Activated CD4-positive, alpha-beta T cell treated with anti-CD3 and anti-CD28 coated beads, Interleukin-2, amount 10 ng/mL, durations not matched to agents 7 days and 5 days (primary cell): Measurements from ENCODE around the gene KY. TPM values are rescaled to one million over a fixed set of nuclear protein-coding genes. Genes with fewer than 3 reads are reported as not detected.

Experiments used
- CTCF ChIA-PET: fragments of 350-600 bp; sonication (Branson Sonifier 250); formaldehyde crosslinking; loops from one replicate; lab custom pipeline; 2021; ENCODE audit warnings: antibody characterized with exemption; lab: Charles Lee
- POLR2A ChIA-PET: fragments of 350-600 bp; sonication (Branson Sonifier 250); formaldehyde crosslinking; loops from one replicate; lab custom pipeline; 2021; ENCODE audit warnings: antibody characterized with exemption; lab: Charles Lee
- DNase-seq: peaks from one replicate; pipeline ENCODE4 v3.0.0-alpha.2; 2020
- H3K27ac Mint-ChIP-seq: one replicate; pipeline ENCODE4 v1.8.0; 2021; ENCODE audit warnings: mild to moderate bottlenecking, moderate library complexity, mixed read lengths
- H3K27me3 Mint-ChIP-seq: one replicate; pipeline ENCODE4 v1.8.0; 2021; ENCODE audit warnings: mixed read lengths
- H3K36me3 Mint-ChIP-seq: one replicate; pipeline ENCODE4 v1.8.0; 2021; ENCODE audit warnings: low read depth, mixed read lengths
- H3K4me1 Mint-ChIP-seq: one replicate; pipeline ENCODE4 v1.8.0; 2021; ENCODE audit warnings: mixed read lengths
- H3K4me3 Mint-ChIP-seq: one replicate; pipeline ENCODE4 v1.8.0; 2021; ENCODE audit warnings: mild to moderate bottlenecking, moderate library complexity, mixed read lengths
- H3K9me3 Mint-ChIP-seq: one replicate; pipeline ENCODE4 v1.8.0; 2021; ENCODE audit warnings: mixed read lengths
- total RNA-seq, 2 experiments: library from RNA; stranded (reverse); gene quantifications; one replicate each; pipeline ENCODE4 v1.2.3, GENCODE V29; 2021

KY gene
- total RNA-seq, 2 experiments from 2014 or later = not detected

DNA sequence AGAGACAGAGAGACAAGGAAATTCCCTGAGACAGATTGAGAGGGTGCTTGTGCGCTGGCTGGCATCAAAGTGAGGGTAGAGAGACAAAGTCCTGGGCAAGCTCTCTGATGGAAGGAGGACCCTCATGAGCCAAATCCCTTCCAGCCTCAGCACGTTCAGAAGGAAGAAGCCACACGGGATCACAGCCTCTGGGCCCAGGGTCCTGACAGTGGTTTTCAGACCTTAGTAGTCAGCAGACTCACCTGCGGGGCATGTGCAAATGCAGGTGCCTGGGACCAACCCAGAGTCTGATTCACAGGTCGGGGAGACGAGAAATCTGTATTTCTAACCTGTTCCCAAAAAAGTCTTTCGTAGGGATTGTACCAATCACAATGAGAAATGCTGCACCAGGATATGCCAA is 15.2 kb upstream of the KY start:
- Mint-ChIP-seq H3K4me3 (no peak overlapping the region), H3K27ac (no peak overlapping the region), H3K9me3 (no peaks in the 10 kb centered on the region), H3K4me1 (no peaks in the 10 kb centered on the region), H3K27me3 (no peaks in the 10 kb centered on the region), H3K36me3 (no peaks in the 10 kb centered on the region)
- ChIA-PET POLR2A (no interaction called here), CTCF (no interaction called here)
- DNase-seq = no peak

GRCh38 chr3:134665243-134665642 is 14.4 kb upstream of the KY start:
- Mint-ChIP-seq H3K4me3 (no peak overlapping the region), H3K9me3 (no peaks in the 10 kb centered on the region), H3K27ac (no peak overlapping the region), H3K27me3 (no peaks in the 10 kb centered on the region), H3K4me1 (no peaks in the 10 kb centered on the region), H3K36me3 (no peaks in the 10 kb centered on the region)
- DNase-seq = no peak
- POLR2A ChIA-PET = no interaction called here
- CTCF ChIA-PET = no interaction called here

DNA sequence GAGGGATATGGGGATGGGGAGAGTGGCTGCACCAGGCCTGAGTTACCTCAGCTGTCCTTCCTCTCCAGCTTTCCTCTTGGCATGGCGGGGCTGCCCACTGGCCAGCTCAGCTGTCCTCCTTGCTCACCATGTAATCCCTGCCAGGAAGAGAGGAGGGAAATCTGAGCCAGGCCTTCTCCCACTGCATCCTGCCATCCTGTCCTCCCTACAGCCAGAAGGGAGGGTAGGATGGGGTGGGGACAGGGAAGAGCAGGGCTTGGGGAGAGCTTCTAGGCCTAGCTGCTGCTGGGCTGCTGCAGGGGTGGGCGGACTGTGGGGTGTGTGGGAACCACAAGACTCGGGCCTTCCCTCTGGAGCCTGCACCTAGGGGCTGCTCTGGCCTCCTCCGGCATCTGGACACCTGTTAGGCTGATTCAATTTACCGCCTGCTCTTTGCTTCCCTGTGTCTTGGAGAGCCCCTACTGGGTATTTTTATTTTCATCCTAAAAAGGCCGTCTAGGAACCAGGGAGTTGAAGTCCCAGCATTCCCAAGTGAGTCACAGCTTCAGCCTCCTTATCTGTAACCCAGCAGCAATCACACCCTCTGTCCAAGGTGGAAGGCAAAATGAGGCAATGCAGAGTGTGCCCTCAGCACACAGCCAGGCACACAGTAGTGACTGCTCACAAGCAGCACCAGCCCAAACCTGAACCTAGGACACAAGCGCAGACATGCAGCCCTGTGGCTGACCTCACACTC is 13.1 kb upstream of the KY start:
- no peak for DNase-seq
- ChIA-PET POLR2A (no interaction called here), CTCF (no interaction called here)
- Mint-ChIP-seq H3K4me3 (no peak overlapping the region), H3K4me1 (no peaks in the 10 kb centered on the region), H3K36me3 (no peaks in the 10 kb centered on the region), H3K9me3 (no peaks in the 10 kb centered on the region), H3K27me3 (no peaks in the 10 kb centered on the region), H3K27ac (no peak overlapping the region)

DNA sequence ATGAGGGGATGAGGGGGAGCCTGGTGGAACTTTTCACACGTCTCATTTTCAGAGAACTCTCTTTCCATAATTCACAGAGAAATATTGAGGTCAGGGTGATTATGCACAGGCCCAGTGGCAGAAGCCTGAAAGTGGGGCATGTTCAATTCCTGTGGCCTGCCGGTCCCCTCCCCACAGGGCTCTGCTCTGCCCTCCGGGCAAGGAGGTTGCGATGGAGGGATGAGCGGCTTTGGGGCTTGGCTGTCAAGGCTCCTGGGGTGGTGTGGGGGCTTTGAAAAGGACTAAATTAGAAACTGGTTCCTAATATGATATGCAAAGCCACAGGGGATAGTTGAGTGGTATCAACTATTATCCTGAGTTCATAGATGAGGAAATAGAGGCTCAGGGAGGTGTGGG is 9.2 kb upstream of the KY start:
- CTCF ChIA-PET = no interaction called here
- Mint-ChIP-seq H3K9me3 (no peaks in the 10 kb centered on the region), H3K4me1 (no peaks in the 10 kb centered on the region), H3K27me3 (no peaks in the 10 kb centered on the region), H3K27ac (no peak overlapping the region), H3K4me3 (no peak overlapping the region), H3K36me3 (no peaks in the 10 kb centered on the region)
- no peak for DNase-seq
- POLR2A ChIA-PET = no interaction called here

- POLR2A ChIA-PET = no interaction called here
- DNase-seq = no peak
- CTCF ChIA-PET = no interaction called here
- no peaks in the 10 kb centered on the region for H3K36me3 Mint-ChIP-seq
- H3K9me3 Mint-ChIP-seq = no peaks in the 10 kb centered on the region
- H3K27me3 Mint-ChIP-seq = no peaks in the 10 kb centered on the region
- H3K4me3 Mint-ChIP-seq = no peak overlapping the region
- no peak overlapping the region for H3K27ac Mint-ChIP-seq
- no peaks in the 10 kb centered on the region for H3K4me1 Mint-ChIP-seq
Observed at GRCh38 chr3:134659391-134660045, 8.7 kb upstream of the KY start.

DNA sequence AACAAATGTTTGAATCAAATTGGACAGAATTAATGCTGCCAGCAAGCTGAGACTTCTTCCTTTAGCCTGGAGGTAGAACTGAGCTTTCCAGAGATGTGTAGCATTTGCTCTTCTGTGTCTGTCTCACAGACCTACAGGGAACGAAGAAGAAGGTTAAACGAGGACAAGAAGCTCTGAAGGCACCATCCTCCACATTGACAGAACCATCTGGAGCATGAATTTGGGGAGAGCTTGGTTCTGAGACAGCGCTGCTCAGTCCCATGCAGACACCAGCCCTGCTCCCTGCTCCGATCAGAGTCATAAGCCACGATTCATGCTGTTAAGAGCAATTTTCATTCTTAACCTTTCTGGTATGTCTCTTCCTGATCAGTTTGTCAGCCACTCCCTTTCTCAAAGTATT is 7.7 kb upstream of the KY start:
- Mint-ChIP-seq H3K36me3 (no peaks in the 10 kb centered on the region), H3K4me1 (no peaks in the 10 kb centered on the region), H3K4me3 (no peak overlapping the region), H3K9me3 (no peaks in the 10 kb centered on the region), H3K27ac (no peak overlapping the region), H3K27me3 (no peaks in the 10 kb centered on the region)
- ChIA-PET POLR2A (no interaction called here), CTCF (no interaction called here)
- no peak for DNase-seq

GRCh38 chr3:134656211-134656800 is 5.5 kb upstream of the KY start:
- Mint-ChIP-seq H3K9me3 (no peaks in the 10 kb centered on the region), H3K36me3 (no peaks in the 10 kb centered on the region), H3K4me1 (no peaks in the 10 kb centered on the region), H3K27ac (no peak overlapping the region), H3K4me3 (no peak overlapping the region), H3K27me3 (peaks cover 10% of the 10 kb centered on the region)
- no peak for DNase-seq
- POLR2A ChIA-PET = no interaction called here
- CTCF ChIA-PET = no interaction called here

DNA sequence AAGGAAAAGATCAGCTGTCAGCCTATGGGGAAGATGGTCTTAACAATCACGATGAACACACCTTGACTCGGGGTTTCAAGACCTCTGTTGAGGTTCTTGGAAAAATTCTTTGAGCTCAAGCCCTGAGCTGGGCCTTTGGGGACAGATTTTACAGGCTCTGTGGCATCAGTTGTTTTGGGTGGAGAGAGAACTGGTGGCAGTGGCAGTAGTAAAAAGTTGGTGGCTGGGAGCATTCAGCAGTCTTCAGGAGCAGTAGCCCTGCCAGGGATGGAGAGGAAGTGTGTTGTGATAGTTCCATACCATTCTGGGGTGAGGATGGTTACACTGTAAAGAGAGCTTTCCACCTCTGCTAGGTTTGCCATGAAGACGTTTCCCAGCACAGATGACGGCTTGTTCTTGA is 4.9 kb upstream of the KY start:
- no peak for DNase-seq
- Mint-ChIP-seq H3K36me3 (no peaks in the 10 kb centered on the region), H3K4me3 (no peak overlapping the region), H3K27me3 (peaks cover 13% of the 10 kb centered on the region), H3K9me3 (no peaks in the 10 kb centered on the region), H3K27ac (no peak overlapping the region), H3K4me1 (no peaks in the 10 kb centered on the region)
- CTCF ChIA-PET = interaction anchor here (0.5 kb wide), 1 partner anchor 924 kb away, joined by 4 read pairs; no protein-coding TSS in a partner anchor
- POLR2A ChIA-PET = no interaction called here

- Mint-ChIP-seq H3K27ac (no peak overlapping the region), H3K4me1 (no peaks in the 10 kb centered on the region), H3K9me3 (no peaks in the 10 kb centered on the region), H3K4me3 (no peak overlapping the region), H3K36me3 (no peaks in the 10 kb centered on the region), H3K27me3 (peaks cover 22% of the 10 kb centered on the region)
- DNase-seq = no peak
- CTCF ChIA-PET = no interaction called here
- POLR2A ChIA-PET = no interaction called here
Observed at GRCh38 chr3:134654031-134654430, 3.2 kb upstream of the KY start.

DNA sequence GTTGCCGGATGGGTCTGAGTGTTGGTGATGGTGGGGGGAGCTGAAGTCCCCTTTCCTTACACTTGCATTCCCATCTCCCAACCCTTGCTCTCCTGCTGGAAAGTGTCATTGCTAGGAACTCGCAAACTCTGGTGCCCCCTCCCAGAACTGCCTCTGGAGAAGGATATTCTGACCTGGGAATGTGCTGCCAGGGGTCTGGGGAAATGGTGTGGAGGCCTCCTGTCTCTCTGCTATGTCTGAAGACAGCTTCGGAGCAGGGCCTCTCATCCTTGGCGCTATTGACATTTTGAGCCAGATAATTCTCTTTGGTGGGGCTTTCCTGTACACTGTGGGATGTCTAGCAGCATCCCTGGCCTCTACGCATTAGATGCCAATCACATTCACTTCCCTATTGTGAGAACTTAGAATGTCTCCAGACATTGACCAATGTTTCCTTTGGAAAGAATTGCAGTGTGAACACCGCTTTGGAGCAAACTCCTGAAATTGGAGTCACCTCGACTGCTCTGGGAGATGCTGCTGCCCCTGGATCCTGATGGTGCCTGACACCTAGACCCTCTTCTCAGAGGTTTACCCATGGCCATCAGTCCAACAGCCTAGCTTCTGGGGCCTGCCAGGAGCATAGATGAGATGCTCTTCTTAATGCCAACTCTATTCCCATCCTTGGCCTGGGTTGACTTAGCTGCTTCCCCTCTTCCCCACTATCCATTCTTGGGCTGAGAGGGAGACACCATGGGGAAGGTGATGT is 2.2 kb upstream of the KY start:
- Mint-ChIP-seq H3K27me3 (peaks cover 24% of the 10 kb centered on the region), H3K4me3 (no peak overlapping the region), H3K9me3 (no peaks in the 10 kb centered on the region), H3K4me1 (no peaks in the 10 kb centered on the region), H3K27ac (no peak overlapping the region), H3K36me3 (no peaks in the 10 kb centered on the region)
- POLR2A ChIA-PET = no interaction called here
- no peak for DNase-seq
- CTCF ChIA-PET = no interaction called here

- Mint-ChIP-seq H3K27ac (no peak overlapping the region), H3K36me3 (no peaks in the 10 kb centered on the region), H3K9me3 (no peaks in the 10 kb centered on the region), H3K4me3 (no peak overlapping the region), H3K4me1 (no peaks in the 10 kb centered on the region), H3K27me3 (peaks cover 24% of the 10 kb centered on the region)
- no peak for DNase-seq
- ChIA-PET CTCF (no interaction called here), POLR2A (no interaction called here)
Observed at GRCh38 chr3:134652409-134652831, 1.6 kb upstream of the KY start.

DNA sequence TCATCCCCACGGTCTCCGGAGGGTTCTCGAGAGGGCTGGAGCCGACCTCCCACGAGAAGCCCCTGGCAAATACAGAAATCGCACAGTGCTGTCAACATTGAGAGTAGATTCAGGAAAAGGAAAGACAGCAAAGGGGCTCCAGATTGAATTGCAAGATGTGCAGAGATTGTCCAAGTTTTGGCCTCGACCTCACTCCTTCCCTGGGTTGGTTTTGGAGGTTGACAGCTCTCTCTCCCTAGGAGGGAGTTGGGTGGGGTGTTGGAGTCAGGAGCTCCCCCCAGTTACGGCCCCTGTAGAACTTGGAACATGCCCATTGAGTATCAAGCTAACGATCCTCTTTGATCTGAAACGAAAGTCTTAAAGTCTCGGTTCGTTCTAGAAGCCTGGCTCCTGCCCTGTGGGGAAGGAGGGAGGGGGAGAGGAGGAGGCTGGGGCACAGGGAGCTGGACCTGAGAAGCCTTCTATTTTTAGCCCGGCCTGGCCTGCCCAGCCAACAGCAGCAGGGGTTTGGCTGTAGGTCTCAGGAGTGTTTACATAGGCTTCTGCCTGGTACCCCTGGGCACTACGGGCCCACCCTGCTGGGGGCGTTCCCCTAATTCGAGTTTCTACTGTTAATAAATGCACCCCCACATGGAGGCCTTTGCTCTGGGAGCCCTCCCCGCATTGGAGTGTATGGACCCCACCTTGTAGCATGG is 672 bp upstream of the KY start:
- Mint-ChIP-seq H3K4me3 (no peak overlapping the region), H3K27ac (no peak overlapping the region), H3K27me3 (peaks cover 24% of the 10 kb centered on the region), H3K36me3 (no peaks in the 10 kb centered on the region), H3K4me1 (no peaks in the 10 kb centered on the region), H3K9me3 (no peaks in the 10 kb centered on the region)
- ChIA-PET CTCF (interaction anchor here (0.6 kb wide), 1 partner anchor 22 kb away, joined by 3 read pairs; no protein-coding TSS in a partner anchor), POLR2A (no interaction called here)
- DNase-seq = no peak
